NCI-H226 (cell line): ENCODE measurements around the gene HOXD8.
A peak's percentile ranks its signal among the peaks of the same experiment; 100 is the strongest.

Source experiments
- DNase-seq: peaks from one replicate; pipeline ENCODE4 v3.0.0-alpha.2; 2015

The HOXD8 gene

DNA sequence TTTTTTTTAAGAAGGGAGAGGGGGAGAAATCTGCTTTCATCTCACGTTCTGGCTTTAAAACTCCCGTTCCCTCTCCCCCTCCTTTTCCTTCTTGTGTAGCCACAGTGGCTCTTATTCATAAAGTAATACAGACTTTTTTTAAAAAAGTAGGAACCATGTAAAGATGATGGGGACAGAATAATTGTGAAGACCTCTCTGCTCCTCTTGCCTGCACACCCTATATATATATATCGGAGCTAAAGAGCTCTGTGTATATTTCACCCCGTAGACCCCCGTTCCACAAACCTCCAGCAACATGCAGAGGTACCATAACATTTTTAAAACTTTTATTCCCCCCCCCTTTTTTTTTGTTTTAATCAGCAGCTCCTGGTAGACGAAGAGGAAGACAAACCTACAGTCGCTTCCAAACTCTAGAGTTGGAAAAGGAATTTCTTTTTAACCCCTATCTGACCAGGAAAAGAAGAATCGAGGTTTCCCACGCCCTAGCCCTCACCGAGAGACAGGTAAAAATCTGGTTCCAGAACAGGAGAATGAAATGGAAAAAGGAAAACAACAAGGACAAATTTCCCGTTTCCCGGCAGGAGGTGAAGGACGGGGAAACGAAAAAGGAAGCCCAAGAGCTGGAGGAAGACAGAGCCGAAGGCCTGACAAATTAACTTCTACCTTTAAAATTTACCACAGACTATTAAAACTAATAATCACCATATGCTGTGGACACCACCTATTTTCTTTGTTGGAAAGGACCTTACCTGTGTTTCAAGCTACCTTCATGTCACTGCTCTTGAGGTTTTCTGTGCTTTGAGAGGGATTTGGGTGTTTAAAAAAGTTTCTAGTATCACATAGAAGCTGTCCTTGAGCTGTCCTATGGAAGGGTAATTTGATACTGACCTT is 1.7 kb downstream of the HOXD8 start:
- DNase-seq: no peak

GRCh38 chr2:176131848-176132158 is 2.3 kb downstream of the HOXD8 start:
- no peak for DNase-seq

- DNase-seq: no peak
Observed at GRCh38 chr2:176132205-176133171, 3.0 kb downstream of the HOXD8 start.

DNA sequence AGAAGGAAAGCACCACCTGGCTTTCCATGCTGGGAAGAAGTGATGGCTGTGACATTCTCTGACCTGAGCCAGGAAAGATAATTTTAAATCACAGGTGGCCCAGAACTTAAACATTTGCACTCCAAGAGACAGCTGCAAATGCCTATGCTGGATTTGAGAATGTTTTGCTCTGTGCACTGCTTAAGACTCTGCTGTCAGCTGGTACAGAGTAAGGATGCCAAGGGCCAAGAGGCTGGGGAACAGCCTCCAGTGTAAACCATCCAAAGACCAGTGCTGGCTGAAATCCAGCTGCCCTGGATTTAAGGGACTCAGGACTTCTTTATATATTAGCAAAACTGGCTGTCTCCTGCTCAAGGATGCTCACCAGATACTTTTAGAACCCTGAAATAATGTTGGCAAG is 3.9 kb downstream of the HOXD8 start:
- no peak for DNase-seq

- no peak for DNase-seq
Observed at GRCh38 chr2:176134035-176134434, 4.5 kb downstream of the HOXD8 start.

DNA sequence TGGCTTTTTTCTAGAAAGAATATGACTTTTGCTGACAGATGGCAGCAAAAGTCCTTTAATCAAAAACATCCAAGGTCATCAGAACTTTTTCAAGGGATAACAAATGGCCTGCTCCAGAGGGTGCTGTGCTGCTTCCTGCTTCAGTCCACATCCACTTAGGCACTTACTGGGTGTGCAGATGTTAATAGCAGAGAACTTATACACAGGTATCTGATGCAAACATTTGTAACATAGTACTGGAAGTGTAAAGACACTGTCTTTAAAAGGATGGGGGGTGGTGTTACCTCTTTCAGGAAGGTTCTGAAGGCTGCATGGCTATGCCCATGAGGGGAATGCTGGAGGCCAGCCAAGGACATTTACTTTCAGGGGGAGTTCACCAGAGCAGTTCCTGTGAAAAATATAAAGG is 5.5 kb downstream of the HOXD8 start:
- DNase-seq: no peak

DNA sequence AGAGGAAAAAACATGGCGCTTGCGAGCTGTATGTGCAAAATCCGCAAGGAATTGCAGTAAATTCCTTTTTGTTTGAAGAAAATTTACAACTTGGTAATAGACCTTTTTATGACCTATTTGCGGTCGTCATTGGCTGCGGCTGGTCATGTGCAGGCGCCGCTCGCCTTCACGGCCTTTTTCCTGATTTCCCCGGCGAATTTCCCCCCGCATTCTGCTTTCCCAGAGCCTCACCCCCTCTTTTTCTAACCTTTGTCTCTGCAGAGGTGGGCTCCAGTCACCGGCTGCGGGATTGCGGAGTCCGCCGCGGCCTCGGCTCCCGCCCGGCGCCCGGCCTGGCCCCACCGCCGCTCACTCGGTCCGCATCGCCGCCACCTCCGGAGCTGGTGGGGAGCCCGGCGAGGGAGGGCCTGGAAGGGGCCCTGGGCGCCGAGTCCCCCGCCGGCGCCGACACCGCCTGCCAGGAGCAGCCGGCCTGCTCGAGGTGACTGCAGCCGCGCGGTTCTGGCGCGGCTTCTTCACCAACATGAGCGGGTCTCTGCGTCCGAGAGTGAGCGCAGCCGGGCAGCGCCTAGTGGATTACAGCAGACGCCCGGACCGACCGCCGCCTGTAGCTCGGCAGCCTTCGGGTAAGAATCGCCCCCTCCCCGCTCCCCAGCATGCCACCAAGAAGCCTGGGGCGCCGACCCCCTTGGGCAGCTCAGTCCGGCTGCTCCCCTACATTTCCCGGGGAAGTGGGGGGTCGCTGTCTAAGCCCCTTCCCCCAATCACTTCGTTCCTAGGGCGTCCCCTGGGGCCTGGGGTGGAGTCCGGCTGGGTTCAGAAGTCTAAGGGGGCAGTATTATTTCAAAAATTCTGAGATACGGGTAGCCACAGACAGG is 7.1 kb downstream of the HOXD8 start:
- no peak for DNase-seq

GRCh38 chr2:176137252-176137580 is 7.7 kb downstream of the HOXD8 start:
- DNase-seq: no peak

DNA sequence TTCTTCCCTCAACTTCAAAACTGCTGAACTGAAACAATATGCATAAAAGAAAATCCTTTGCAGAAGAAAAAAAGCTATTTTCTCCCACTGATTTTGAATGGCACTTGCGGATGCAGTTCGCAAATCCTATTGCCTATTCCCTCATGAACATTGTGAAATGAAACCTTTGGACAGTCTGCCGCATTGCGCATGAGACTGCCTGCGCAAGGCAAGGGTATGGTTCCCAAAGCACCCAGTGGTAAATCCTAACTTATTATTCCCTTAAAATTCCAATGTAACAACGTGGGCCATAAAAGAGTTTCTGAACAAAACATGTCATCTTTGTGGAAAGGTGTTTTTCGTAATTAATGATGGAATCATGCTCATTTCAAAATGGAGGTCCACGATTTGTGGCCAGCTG is 8.4 kb downstream of the HOXD8 start:
- no peak for DNase-seq

DNA sequence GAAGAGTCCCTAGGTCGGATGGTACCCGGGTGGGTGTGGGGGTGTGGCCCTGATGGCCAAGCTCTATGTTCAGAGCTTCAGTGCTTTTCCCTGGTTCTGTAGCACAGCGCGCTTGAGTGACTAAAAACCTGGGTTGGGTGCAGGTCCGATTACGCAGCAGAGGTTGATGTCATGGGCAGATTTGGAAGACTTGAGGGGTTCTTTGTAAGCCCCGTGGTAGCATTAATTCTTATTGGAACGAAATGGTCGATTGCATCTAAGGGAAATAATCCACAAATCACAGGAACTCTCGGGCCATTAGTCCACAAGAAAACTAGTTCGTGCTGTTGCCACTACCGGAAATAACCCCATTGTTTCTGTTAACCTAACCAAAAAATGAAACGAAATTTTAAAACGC is 9.0 kb downstream of the HOXD8 start:
- no peak for DNase-seq

DNA sequence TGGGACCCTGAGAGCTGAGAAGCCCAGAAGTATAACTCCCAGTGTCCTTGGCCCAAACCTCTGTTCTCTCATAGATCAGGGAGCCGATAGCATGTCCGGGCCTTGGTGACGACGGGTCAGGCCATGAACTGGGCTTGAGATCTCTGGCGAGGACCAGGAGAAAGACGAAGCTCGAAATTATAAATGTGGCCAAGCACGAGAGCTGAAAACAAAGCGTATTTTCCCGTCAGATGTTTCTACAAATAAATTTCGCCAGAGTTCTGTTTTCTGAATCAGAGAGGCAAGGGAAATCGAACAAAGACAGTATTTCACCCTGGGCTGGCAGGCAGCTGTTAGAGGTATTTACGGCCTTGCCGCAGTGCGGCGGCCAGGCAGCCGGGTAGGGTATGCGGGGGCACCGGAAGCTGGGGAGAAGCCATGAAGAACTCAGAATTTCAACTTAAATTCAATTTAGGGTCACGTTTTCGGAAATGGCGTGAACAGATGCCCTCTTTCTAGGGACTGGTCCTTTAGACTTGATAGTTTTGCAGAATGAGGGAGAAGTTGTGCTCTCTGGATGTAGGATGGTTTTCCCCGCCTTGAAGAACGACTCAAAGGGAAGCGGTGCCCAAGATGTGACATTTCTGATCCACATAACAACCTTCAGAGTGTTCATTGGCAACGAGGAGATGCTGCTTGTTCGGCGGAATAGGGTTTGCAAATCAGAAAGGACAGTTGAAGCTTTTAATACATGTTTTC is 9.6 kb downstream of the HOXD8 start:
- no peak for DNase-seq

GRCh38 chr2:176139661-176140512 is 10.4 kb downstream of the HOXD8 start:
- DNase-seq: no peak

DNA sequence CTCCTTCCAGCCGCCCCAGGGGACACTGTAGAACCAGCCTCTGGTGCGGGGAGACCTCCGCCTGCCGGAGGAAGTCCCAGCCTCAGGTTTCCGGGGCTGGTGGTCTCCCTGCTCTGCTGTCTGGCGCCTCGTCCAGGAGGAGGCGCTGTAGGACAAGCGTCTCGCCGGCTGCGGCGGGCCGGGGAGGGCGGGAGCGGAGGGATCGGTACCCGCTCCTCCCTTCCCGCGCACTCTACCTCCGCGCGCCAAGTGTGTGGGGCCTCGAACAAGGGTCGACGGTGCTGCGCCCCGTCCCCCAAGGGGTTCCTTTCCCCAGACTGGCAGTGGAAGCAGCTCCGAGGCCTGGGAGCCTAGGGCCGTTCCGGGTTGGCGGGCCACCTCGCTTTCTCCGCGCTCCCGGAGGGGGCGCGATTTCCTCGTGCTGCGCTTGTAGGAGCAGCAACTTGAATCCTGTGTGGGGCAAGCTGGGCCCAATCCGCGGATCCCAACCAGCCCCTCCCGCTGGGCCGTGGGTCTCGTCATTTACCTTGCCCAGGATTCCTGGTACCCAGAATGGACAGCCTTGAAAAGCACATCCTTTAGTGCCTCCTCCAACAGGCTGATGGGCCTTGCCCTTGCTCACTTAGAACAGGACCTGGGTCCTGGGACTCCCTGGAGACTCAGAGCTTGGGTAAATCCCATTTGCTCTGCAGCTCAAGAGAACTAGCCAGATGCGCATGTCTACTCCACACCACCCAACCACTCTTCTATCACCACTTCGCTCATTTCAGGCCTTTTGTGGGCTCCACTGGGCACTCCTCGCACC is 11.2 kb downstream of the HOXD8 start:
- DNase-seq: peak; percentile 60

GRCh38 chr2:176142281-176142680 is 12.8 kb downstream of the HOXD8 start:
- no peak for DNase-seq

- DNase-seq: no peak
Observed at GRCh38 chr2:176145085-176145969, 15.8 kb downstream of the HOXD8 start.

- DNase-seq: no peak
Observed at GRCh38 chr2:176146101-176146500, 16.6 kb downstream of the HOXD8 start.

GRCh38 chr2:176146645-176147044 is 17.1 kb downstream of the HOXD8 start:
- DNase-seq: no peak

GRCh38 chr2:176147210-176147799 is 17.8 kb downstream of the HOXD8 start:
- no peak for DNase-seq
